HepG2 (cell line): ENCODE measurements around the gene PHACTR1. TPM values are rescaled to one million over a fixed set of nuclear protein-coding genes. Genes with fewer than 3 reads are reported as not detected.
A peak's percentile ranks its signal among the peaks of the same experiment; 100 is the strongest.

ENCODE experiments used
- ATM ChIP-seq: fragments of 450-650 bp; IDR thresholded peaks from 2 replicates; pipeline ENCODE4 v1.7.1; 2017; ENCODE audit warnings: mild to moderate bottlenecking, borderline replicate concordance
- CBFB ChIP-seq: sonication (generic); formaldehyde crosslinking; IDR thresholded peaks from 2 replicates; pipeline ENCODE4 v1.4.0; 2020; ENCODE audit warnings: missing genetic modification reagents
- CEBPB ChIP-seq: IDR thresholded peaks from 2 replicates; pipeline ENCODE4 v1.6.1; 2011; ENCODE audit warnings: low read depth, low read length, improper control_type of control experiment, borderline replicate concordance
- HIVEP1 ChIP-seq: sonication (generic); formaldehyde crosslinking; IDR thresholded peaks from 2 replicates; pipeline ENCODE4 v1.4.0; 2020; ENCODE audit warnings: mild to moderate bottlenecking, missing genetic modification reagents
- HOXA3 ChIP-seq: sonication (generic); formaldehyde crosslinking; IDR thresholded peaks from 2 replicates; pipeline ENCODE4 v1.5.0; 2020; ENCODE audit warnings: missing genetic modification reagents
- MEIS2 ChIP-seq: sonication (generic); formaldehyde crosslinking; IDR thresholded peaks from 2 replicates; pipeline ENCODE4 v1.9.0; 2021; ENCODE audit warnings: mild to moderate bottlenecking, missing genetic modification reagents
- NFIC ChIP-seq: IDR thresholded peaks from 2 replicates; pipeline ENCODE4 v1.6.1; 2012; ENCODE audit warnings: mild to moderate bottlenecking, low read length, inconsistent platforms
- PCBP2 ChIP-seq: fragments of 200-400 bp; formaldehyde crosslinking; optimal IDR thresholded peaks from 2 replicates; pipeline ENCODE3; 2018; ENCODE audit warnings: low read length, low read depth; ENCODE audit not compliant: poor library complexity, severe bottlenecking
- SMARCC2 ChIP-seq: fragments of 450-650 bp; IDR thresholded peaks from 2 replicates; pipeline ENCODE4 v1.6.1; 2017; ENCODE audit warnings: antibody characterized with exemption, mild to moderate bottlenecking
- SP1 ChIP-seq, 2 experiments: fragments of 450-650 bp in 1 of 2; sonication (generic) in 1 of 2; formaldehyde crosslinking in 1 of 2; IDR thresholded peaks; 2 replicates each; pipeline versions ENCODE4 v1.4.0 to v1.6.1; 2016 to 2020; ENCODE audit warnings: missing genetic modification reagents in 1 of 2
- TAF15 ChIP-seq: fragments of 200-400 bp; formaldehyde crosslinking; IDR thresholded peaks from one replicate; pipeline ENCODE4 v1.6.1; 2018; ENCODE audit warnings: mild to moderate bottlenecking, low read depth, low read length; ENCODE audit not compliant: poor library complexity, severe bottlenecking
- USF2 ChIP-seq, 2 experiments: sonication (generic) in 1 of 2; formaldehyde crosslinking in 1 of 2; IDR thresholded peaks; 2 replicates each; pipeline versions ENCODE4 v1.5.1 to v1.6.1; 2011 to 2020; ENCODE audit warnings: borderline replicate concordance in 1 of 2, low read depth in 1 of 2, low read length in 1 of 2, mild to moderate bottlenecking in 1 of 2, missing genetic modification reagents in 1 of 2, moderate library complexity in 1 of 2
- ZNF430 ChIP-seq: sonication (generic); formaldehyde crosslinking; IDR thresholded peaks from 2 replicates; pipeline ENCODE4 v1.9.0; 2021; ENCODE audit warnings: mild to moderate bottlenecking, missing genetic modification reagents
- ZNF564 ChIP-seq: sonication (generic); formaldehyde crosslinking; IDR thresholded peaks from 2 replicates; pipeline ENCODE4 v1.8.1; 2023; ENCODE audit warnings: mild to moderate bottlenecking, missing genetic modification reagents
- ZNF580 ChIP-seq: IDR thresholded peaks from 2 replicates; pipeline ENCODE4 v1.6.1; 2016; ENCODE audit warnings: low read depth, borderline replicate concordance
- ZNF772 ChIP-seq: sonication (generic); formaldehyde crosslinking; IDR thresholded peaks from 2 replicates; pipeline ENCODE4 v1.5.0; 2020; ENCODE audit warnings: mild to moderate bottlenecking, missing genetic modification reagents
- polyA plus RNA-seq, 8 experiments: library from polyadenylated mRNA; depleted of rRNA in 3 of 8; stranded (reverse) in 7 of 8; unstranded in 1 of 8; fragments of >200 nt; fragmentation: Illumina TruSeq in 4 of 8; extraction: Trizol in 4 of 8; gene quantifications; 2 replicates each; pipeline versions ENCODE4 v1.2.1 to v1.2.3, GENCODE V29; 2011 to 2016; ENCODE audit warnings: low read depth in 4 of 8, missing spikeins in 1 of 8, mixed read lengths in 1 of 8; ENCODE audit not compliant: insufficient read depth in 1 of 8
- total RNA-seq, 5 experiments: library from RNA; depleted of rRNA; stranded (reverse); fragments of >200 nt; fragmentation: Illumina TruSeq; extraction: Trizol; gene quantifications; 2 replicates each; pipeline ENCODE4 v1.2.3, GENCODE V29; 2016; ENCODE audit warnings: low read depth in 1 of 5
- TF ChIP-seq, protein P1 (sequence below): sonication (generic); formaldehyde crosslinking; IDR thresholded peaks from 2 replicates; pipeline ENCODE4 v1.5.0; 2020; ENCODE audit warnings: mild to moderate bottlenecking, missing genetic modification reagents, moderate library complexity
- TF ChIP-seq, protein P2 (sequence below): sonication (generic); formaldehyde crosslinking; IDR thresholded peaks from 2 replicates; pipeline ENCODE4 v1.4.0; 2020; ENCODE audit warnings: mild to moderate bottlenecking, low read depth, missing genetic modification reagents
- TF ChIP-seq, protein P3 (sequence below): sonication (generic); formaldehyde crosslinking; IDR thresholded peaks from 2 replicates; pipeline ENCODE4 v1.8.1; 2023; ENCODE audit warnings: mild to moderate bottlenecking, moderate library complexity, missing genetic modification reagents

PHACTR1 gene
- total and polyA plus RNA-seq, 2 of the 13 experiments (the other 11 are each of a cell fraction or from before 2014, with no cell fraction given): 0.09 TPM; not detected in 1

DNA sequence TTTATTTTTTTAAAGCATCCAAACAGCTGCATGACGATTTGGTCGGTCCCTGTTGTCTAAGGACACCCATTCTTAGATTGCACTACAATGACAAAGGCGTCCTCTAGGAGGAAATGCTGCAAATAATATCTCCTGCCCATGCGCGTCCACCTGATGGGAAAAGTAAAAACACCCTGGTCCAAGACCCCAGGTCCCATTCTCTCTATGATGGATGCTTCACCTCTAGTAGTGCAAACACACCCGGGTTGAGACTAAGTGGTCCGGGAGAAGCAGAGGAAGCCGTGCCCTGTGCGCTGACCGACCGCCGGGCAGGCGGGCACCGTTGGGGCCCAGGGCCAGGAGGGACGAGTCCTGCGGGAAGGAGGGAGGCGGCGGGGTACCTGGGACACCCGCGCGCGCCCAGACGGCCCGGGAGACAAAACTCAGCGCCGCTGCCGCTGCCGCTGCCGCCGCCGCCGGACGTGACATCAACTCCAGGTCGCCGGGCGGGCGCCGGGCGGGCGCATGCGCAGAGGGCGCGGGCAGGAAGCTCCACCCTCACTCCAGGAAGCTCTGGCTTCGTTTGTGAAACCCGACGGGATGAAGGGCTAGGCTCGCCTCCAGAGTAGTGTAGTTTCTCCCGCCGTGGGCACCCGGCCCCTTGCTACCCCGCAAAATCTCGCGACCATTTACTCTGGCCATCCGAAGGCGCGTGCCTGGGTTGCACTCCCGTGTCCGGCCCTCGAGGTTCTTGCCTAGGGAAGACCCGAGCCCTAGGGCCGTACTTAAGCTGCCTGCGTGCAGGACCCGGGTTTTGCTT lies 611.7 kb downstream of the PHACTR1 start, which contains the start of gene TBC1D7 (continued):
- TF ChIP-seq, protein P1, sequence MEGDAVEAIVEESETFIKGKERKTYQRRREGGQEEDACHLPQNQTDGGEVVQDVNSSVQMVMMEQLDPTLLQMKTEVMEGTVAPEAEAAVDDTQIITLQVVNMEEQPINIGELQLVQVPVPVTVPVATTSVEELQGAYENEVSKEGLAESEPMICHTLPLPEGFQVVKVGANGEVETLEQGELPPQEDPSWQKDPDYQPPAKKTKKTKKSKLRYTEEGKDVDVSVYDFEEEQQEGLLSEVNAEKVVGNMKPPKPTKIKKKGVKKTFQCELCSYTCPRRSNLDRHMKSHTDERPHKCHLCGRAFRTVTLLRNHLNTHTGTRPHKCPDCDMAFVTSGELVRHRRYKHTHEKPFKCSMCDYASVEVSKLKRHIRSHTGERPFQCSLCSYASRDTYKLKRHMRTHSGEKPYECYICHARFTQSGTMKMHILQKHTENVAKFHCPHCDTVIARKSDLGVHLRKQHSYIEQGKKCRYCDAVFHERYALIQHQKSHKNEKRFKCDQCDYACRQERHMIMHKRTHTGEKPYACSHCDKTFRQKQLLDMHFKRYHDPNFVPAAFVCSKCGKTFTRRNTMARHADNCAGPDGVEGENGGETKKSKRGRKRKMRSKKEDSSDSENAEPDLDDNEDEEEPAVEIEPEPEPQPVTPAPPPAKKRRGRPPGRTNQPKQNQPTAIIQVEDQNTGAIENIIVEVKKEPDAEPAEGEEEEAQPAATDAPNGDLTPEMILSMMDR (CRISPR knock-in tag): peak; percentile 28
- TF ChIP-seq TAF15 (peak; percentile 93), PCBP2 (no peak), ZNF772 (CRISPR knock-in tag) (0 out of 2 replicates have a peak, but pooled peaks have one; percentile 61), HIVEP1 (CRISPR knock-in tag) (peak; percentile 63), ZNF580 (CRISPR knock-in tag) (peak; percentile 26; the same call in 1 of the 2 replicates), ATM (no peak), SMARCC2 (no peak), ZNF430 (peak; percentile 73), ZNF564 (CRISPR knock-in tag) (no peak), SP1 (IDR thresholded peaks at IDR 0.05) (no peak), SP1 (CRISPR knock-in tag; IDR thresholded peaks at IDR 0.05) (peak; percentile 21; the same call in 1 of the 2 replicates), MEIS2 (CRISPR knock-in tag) (no peak), USF2 (IDR thresholded peaks at IDR 0.05; ENCODE audit: low read depth, low read length) (no peak), USF2 (CRISPR knock-in tag; IDR thresholded peaks at IDR 0.05; ENCODE audit: borderline replicate concordance) (no peak), HOXA3 (peak; percentile 76), CEBPB (no peak; the same call in 1 of the 2 replicates), CBFB (CRISPR knock-in tag) (peak; percentile 52; the same call in 1 of the 2 replicates), NFIC (no peak)
- TF ChIP-seq, protein P2, sequence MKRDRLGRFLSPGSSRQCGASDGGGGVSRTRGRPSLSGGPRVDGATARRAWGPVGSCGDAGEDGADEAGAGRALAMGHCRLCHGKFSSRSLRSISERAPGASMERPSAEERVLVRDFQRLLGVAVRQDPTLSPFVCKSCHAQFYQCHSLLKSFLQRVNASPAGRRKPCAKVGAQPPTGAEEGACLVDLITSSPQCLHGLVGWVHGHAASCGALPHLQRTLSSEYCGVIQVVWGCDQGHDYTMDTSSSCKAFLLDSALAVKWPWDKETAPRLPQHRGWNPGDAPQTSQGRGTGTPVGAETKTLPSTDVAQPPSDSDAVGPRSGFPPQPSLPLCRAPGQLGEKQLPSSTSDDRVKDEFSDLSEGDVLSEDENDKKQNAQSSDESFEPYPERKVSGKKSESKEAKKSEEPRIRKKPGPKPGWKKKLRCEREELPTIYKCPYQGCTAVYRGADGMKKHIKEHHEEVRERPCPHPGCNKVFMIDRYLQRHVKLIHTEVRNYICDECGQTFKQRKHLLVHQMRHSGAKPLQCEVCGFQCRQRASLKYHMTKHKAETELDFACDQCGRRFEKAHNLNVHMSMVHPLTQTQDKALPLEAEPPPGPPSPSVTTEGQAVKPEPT (CRISPR knock-in tag): peak; percentile 67; the same call in 1 of the 2 replicates
- TF ChIP-seq, protein P3, sequence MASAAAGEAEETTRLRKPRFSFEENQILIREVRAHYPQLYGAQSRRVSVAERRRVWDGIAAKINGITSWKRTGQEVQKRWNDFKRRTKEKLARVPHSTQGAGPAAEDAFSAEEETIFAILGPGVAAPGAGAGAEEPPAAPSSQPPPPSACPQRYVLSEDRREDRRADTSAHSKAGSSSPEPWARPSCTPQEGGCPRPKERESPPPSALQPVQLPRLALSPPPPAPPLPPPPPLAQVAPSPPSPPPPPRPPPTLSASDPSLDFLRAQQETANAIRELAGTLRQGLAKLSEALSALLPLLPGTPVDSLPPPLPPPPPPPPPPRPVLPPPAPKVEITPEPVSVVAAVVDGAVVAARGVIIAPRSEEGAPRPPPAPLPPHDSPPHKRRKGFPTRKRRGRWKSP (CRISPR knock-in tag): peak; percentile 86
